OCI-M2 (cell line): Measurements from ENCODE around the gene PLPPR3.
"Not testable (repeated sequence)": the region's sequence is repeated elsewhere in the genome, so short reads cannot be mapped to it uniquely, and the experiment has no call there.

Experiments
- DNase-seq: peaks from one replicate; lab custom pipeline; 2025; ENCODE audit not compliant: unreplicated experiment; lab: John Stamatoyannopoulos, UW

The PLPPR3 gene

DNA sequence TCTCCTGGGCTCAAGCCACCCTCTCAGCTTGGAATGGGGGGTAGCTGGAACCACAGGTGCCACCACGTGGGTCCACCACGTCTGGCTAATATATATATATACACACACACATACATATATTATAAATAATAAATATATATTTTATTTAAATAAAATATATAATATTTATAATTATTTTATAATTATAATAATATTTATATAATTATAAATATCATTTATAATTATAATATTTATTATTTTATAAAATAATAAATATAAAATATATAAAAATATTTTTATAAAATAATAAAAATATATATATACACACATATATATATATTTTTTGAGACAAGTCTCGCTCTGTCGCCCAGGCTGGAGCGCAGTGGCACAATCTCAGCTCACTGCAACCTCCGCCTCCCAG is 32.8 kb upstream of the PLPPR3 start:
- no peak for DNase-seq

DNA sequence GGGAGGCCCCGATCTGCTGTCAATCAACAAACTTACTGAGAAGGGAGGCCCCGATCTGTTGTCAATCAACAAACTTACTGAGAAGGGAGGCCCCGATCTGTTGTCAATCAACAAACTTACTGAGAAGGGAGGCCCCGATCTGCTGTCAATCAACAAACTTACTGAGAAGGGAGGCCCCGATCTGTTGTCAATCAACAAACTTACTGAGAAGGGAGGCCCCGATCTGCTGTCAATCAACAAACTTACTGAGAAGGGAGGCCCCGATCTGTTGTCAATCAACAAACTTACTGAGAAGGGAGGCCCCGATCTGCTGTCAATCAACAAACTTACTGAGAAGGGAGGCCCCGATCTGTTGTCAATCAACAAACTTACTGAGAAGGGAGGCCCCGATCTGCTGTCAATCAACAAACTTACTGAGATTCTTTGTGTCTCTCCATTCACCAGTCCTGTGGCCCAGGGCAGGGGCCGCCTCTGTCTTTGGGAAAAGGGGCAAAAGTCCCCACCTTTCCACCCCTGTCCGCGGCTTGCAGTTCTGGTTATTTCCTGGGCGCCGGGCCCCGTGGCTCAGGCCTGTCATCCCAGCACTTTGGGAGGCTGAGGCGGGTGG is 32.0 kb upstream of the PLPPR3 start:
- not testable (repeated sequence) for DNase-seq

DNA sequence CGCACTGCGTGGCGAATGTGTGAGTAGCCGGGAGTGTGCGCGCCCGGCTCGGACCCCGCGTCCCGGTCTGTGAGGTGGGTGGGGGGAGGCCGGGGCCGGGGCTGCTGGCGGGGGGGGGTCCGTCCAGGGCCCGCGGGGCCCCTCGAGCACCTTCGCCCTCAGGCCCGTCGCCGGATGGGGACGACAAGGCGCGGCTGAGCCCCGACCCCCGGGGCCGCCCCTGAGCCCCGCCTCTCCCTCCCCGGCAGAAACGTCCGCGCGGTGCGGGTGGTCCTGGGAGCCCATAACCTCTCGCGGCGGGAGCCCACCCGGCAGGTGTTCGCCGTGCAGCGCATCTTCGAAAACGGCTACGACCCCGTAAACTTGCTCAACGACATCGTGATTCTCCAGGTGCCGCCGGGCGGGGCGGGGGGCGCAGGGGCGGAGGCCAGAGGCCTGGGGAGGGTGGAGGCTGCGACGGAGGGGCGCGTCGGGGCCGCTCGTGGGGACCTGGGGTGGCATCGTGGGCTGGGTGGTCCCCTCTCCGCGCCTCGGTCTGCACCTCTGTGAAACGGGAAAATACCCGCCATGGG is 31.3 kb upstream of the PLPPR3 start:
- no peak for DNase-seq

DNA sequence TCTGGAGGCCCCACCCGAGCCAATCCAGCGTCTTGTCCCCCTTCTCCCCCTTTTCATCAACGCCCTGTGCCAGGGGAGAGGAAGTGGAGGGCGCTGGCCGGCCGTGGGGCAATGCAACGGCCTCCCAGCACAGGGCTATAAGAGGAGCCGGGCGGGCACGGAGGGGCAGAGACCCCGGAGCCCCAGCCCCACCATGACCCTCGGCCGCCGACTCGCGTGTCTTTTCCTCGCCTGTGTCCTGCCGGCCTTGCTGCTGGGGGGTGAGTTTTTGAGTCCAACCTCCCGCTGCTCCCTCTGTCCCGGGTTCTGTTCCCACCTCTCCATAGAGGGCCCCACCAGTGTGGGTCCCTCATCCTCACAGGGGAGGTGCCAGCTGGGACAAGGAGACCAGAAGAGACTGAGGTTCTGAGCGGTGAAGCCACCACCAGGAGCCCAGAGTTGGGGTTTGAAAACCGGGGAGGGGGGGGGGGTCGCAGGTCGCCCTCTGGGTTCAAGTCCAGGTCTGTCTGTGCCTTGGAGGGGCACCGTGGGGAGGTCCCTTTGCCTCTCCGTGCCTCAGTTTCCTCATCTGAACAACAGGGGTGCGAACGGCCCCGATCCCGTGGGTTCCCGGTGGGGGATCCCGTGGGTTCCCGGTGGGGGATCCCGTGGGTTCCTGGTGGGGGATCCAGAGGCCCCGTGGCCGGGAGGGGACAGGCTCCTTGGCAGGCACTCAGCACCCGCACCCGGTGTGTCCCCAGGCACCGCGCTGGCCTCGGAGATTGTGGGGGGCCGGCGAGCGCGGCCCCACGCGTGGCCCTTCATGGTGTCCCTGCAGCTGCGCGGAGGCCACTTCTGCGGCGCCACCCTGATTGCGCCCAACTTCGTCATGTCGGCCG is 30.6 kb upstream of the PLPPR3 start, which contains the start of gene ELANE:
Gene ELANE (plus strand): TSS at position 168 of the 878 bp plus-strand sequence. CDS start 26 bp downstream, at position 194.
- DNase-seq: no peak

DNA sequence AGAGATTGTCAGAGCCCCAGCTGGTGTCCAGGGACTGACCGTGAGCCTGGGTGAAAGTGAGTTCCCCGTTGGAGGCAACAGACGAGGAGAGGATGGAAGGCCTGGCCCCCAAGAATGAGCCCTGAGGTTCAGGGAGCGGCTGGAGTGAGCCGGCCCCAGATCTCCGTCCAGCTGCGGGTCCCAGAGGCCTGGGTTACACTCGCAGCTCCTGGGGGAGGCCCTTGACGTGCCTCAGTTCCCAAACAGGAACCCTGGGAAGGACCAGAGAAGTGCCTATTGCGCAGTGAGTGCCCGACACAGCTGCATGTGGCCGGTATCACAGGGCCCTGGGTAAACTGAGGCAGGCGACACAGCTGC is 29.2 kb upstream of the PLPPR3 start:
- no peak for DNase-seq

DNA sequence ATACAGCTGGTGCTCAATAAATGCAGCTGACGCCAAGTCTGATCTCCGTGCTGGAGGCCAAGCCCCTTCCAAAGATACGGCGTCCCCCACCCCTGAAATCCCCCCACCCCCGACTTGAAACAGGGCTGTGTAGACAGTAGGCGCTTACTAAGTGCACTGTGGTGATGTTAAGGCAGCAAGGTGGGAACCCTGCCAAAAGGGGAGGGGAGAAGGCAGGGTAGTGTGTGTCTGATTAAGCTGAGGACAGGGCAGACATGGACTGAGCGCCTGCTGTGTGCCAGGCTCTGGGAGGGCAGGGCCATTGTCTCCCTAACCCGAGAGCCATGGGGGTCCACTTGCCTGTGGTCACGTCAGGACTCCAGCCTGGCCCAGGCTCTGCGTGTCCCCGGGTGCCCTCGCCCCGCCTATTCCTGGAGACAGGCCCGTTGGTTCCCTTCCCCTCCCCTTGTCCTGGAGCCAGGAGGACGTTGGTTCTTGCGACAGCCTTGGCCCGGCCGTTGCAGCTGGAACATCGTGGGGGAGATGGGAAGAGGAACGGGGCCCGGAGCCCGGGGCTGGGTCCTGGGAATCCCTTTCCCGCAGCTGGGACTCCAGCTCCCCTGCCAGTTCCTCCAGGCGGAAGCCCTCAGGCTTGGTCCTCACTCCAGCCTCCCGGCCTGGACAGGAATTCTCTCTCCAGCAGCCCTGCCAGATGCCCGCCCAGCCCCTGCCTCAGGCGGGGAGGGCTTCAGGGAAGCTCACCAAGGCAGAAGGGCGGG is 28.6 kb upstream of the PLPPR3 start:
- no peak for DNase-seq

DNA sequence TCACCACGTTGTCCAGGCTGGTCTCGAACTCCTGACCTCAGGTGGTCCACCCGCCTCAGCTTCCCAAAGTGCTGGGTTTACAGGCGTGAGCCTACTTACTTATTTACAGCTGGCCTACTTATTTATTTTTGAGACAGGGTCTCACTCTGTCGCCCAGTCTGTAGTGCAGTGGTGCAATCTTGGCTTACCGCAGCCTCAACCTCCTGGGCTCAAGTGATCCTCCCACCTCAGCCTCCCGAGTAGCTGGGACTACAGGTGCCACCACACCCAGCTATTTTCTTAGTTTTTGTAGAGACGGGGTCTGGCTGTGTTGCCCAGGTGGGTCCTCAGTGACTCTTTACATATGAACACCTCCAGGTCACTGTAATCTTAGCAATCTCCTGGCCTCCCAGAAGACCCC is 27.4 kb upstream of the PLPPR3 start:
- not testable (repeated sequence) for DNase-seq

DNA sequence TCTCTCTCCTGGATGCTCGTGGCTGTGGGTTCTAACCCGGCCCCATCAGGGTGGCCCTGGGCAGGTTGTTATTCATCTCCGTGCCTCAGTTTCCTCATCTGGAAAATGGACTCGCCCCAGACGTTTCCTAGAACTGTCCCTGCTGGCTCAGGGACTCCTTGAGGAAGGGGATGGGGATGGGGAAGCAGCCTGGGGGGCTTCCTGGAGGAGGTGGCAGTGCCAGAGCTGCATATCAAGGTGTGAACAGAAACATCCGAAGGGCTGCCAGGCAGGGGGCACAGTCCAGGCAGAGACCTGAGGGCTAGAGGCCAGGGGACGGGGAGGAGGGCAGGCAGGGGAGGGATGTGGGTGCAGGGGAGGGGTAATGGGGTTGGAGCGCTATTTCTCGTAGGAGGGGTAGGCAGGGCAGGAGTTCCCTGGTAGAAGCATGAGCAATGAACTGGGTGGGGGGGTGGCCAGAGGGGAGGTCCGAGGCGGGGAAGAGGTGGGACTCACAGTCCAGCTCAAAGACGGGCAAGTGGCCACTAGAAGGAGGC is 26.7 kb upstream of the PLPPR3 start:
- DNase-seq: no peak

DNA sequence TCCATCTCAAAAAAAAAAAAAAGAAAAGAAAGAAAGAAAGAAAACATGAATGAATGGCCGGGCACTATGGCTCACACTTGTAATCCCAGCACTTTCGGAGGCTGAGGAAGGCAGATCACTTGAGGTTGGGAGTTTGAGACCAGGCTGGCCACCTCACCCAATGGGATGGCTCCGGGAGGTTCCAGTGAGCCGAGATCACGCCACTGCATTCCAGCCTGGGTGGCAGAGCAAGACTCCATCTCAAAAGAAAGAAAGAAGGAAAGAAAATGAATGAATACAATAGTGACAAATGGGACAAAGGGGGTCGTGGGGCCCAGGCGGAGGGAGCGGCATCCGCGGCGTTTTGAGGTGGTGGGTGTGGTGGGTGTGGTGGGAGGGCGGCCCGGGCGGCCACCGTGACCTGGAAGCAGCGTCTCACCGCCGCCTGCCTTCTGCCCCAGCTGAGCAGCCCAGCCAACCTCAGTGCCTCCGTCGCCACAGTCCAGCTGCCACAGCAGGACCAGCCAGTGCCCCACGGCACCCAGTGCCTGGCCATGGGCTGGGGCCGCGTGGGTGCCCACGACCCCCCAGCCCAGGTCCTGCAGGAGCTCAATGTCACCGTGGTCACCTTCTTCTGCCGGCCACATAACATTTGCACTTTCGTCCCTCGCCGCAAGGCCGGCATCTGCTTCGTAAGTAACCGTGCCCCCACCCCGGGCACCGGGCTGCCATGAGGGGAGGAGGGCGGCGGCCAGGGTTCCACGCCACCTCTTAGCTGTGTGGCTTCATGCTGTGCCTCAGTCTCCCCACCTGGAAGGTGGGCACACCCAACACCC is 24.2 kb upstream of the PLPPR3 start:
- no peak for DNase-seq

DNA sequence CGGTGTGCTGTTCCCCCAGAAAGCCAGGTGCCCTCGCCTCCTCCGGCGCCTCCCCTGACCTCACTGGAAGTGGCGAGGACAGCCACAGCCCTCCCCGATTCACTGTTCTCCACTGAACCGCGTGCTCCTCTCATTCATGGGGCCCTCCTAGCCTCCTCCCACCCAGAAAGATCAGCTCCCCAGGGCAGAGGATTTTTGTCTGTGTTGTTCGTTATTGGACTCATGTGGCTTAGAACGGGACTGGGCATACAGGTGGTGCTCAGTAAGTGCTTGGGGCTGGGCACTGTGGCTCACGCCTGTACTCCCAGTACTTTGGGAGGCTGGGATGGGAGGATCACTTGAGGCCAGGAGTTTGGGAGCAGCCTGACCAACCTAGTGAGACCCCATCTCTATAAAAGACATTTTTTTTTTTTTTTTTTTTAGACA is 22.8 kb upstream of the PLPPR3 start:
- no peak for DNase-seq

DNA sequence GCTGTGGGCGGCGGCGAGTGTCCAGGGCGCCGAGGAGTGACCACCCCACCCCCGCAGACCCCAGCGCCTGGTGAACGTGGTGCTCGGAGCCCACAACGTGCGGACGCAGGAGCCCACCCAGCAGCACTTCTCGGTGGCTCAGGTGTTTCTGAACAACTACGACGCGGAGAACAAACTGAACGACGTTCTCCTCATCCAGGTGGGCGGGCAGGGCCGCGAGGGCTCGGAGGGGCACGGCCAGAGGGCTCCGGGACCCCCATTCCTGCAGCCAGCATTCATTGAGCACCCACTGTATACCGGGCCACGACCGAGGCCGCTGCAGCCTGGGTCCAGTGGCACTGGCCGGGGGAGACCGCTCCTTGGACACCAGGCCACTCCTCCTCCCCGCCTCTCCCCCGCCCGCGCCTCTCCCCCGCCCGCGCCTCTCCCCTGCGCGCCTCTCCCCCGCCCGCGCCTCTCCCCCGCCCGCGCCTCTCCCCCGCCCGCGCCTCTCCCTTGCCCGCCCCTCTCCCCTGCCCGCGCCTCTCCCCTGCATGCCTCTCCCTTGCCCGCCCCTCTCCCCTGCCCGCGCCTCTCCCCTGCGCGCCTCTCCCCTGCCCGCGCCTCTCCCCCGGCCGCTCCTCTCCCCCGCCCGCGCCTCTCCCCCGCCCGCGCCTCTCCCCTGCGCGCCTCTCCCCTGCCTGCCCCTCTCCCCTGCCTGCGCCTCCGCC is 22.2 kb upstream of the PLPPR3 start:
- no peak for DNase-seq

DNA sequence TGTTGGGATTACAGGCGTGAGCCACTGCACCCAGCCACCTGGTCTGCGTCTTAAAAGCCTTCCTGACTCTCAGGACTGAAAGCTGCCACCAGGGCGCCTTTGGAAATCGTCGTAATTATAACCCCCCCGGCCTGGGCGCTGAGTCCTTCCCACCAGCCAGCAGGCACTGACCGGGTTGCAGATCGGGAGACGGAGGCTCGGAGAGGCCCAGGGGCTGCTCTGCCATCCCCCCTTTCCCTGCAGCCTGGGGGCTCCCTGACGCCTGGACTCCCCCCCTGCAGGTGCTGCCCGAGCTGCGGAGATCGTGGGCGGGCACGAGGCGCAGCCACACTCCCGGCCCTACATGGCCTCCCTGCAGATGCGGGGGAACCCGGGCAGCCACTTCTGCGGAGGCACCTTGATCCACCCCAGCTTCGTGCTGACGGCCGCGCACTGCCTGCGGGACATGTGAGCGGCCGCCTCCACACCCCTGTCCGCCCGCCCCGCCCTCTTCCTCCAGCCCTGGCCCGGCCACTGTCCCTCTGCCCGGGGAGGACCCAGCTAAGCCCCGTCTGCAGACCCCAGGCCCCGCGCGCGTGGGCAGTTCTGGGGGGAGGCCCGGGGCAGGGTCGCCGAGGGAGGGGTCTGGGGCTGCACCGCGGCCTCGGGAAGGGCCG is 21.6 kb upstream of the PLPPR3 start:
- no peak for DNase-seq

DNA sequence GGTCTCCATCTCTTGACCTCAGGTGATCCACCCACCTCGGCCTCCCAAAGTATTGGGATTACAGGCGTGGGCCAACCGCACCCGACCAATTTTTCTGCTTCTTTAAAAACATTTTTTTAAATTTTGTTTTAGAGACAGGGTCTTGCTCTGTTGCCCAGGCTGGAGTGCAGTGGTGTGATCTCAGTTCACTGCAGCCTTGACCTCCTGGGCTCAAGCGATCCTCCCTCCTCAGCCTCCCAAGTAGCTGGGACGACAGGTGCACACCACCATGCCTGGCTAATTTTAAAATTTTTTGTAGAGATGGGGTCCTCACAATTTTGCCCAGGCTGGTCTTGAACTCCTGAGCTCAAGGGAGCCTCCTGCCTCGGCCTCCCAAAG is 21.0 kb upstream of the PLPPR3 start:
- DNase-seq: not testable (repeated sequence)

DNA sequence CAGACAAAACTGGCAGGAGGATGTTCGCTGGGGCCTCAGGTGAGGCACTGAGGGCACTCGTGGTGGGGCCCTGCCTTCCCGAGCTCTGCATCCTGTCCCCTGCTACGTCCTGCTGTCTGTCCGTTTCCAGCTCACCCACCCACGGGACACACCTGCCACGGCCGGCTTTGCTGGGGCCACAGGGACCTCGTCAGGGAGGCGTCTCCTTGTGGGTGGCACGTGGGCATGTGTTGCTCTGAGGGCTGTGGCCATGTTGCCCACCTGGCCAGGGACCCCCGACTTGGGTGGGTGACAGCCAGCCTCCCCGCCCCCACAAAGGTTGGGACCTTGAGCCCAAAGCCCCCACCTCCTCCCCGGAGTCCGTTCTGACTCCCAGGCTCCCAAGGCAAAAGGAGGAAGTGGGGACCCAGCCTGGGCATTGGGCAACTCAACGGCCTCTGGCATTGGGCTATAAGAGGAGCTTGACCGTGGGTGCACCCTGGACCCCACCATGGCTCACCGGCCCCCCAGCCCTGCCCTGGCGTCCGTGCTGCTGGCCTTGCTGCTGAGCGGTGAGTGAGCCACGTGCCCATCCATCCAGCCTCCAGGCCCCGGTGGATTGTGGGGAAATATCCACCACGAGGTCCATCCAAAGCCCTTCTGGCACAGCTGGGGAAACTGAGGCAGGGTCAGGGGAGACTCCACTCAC is 18.9 kb upstream of the PLPPR3 start, which contains the start of gene PRTN3:
Gene PRTN3 (plus strand): TSS at position 481 of the 688 bp plus-strand sequence. CDS start 10 bp downstream, at position 491.
- DNase-seq: no peak

DNA sequence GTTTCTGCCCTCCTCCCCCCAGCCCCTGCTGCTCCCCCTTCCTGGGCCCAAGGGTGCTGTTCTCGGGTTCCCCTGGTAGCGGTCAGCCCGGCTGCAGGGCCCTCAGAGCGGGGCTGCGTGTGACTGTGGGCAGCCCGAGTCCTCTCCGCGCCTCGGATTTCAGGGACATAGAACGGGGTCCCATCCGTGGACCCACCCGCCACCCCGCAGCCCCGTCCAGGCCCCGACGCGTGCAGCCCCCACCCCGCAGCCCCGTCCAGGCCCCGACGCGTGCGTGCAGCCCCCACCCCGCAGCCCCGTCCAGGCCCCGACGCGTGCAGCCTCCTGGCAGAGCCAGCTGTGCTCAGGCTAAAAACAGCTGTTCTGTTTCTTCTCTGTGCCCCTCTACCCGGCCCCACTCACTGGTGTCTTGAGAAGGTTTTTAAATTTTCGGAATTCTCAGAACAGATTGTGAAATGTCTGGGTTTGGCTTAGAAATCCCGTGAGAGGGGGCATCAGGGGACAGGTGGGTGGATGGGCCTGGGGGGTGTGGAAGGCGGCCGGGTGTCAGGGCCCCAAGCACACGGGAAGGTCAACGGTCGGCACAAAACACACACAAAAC is 13.6 kb upstream of the PLPPR3 start:
- DNase-seq: no peak

DNA sequence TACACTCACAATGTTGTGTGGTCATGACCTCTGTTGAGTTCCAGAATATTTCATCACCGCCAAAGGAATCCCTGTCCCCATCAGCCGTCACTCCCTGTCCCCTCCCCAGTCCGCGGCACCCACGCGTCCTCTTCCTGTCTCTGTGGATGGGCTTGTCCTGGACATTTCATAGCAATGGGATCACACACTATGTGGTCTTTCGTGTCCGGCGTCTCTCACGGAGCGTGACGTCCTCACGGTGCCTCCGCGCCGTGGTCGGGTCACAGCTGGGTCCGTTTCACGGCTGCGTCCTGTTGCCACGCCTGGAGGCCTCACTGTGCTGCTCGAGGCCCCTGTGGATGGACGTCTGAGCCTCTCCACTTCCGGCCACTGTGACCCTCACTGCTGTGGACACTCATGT is 12.5 kb upstream of the PLPPR3 start:
- DNase-seq: no peak

DNA sequence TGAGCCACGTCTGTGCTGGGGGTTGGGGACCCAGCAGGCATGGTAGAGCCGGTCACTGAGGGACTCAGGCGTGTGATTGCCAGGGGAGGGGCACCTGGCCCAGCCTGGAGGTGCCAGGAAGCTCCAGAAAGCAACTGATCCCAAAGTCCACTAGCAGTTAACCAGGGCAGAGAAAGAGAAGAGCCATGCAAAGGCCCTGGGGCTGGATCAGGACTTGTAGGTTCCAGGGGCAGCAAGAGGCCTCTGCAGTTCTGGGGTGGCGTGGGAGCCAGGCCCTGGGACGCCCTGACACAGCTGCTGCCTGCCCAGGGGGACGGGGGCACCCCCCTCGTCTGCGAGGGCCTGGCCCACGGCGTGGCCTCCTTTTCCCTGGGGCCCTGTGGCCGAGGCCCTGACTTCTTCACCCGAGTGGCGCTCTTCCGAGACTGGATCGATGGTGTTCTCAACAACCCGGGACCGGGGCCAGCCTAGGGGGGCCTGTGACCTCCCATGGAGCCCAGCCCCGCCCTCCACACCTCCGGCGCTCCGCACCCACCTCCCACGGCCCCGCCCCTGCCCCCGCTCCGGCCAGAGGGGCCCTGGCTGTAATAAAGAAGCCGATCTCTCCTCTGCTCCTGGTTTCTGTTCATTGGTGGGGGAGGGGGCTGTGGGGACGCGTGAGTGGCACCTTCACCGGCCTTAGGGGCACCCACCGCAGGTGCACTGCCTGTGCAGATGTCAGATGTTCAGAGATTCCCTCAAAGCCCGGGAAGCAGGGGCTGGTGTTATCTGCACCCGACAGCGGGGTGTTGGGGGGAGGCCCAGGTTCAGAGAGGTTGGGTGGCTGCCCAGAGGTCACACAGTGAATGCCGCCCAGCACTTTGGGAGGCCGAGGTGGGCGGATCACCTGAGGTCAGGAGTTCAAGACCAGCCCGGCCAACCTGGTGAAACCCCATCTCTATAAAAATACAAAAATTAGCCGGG is 9.9 kb upstream of the PLPPR3 start:
- no peak for DNase-seq
